ENCODE data around the gene SLFN11. TPM values are rescaled to one million over a fixed set of nuclear protein-coding genes. Genes with fewer than 3 reads are reported as not detected.
A peak's percentile ranks its signal among the peaks of the same experiment; 100 is the strongest.
"Not testable (repeated sequence)": the region's sequence is repeated elsewhere in the genome, so short reads cannot be mapped to it uniquely, and the experiment has no call there.

The SLFN11 gene
- polyA plus RNA-seq, 6 donors from 2014 or later = 5.8 to 11.0 (median 6.9) TPM

DNA sequence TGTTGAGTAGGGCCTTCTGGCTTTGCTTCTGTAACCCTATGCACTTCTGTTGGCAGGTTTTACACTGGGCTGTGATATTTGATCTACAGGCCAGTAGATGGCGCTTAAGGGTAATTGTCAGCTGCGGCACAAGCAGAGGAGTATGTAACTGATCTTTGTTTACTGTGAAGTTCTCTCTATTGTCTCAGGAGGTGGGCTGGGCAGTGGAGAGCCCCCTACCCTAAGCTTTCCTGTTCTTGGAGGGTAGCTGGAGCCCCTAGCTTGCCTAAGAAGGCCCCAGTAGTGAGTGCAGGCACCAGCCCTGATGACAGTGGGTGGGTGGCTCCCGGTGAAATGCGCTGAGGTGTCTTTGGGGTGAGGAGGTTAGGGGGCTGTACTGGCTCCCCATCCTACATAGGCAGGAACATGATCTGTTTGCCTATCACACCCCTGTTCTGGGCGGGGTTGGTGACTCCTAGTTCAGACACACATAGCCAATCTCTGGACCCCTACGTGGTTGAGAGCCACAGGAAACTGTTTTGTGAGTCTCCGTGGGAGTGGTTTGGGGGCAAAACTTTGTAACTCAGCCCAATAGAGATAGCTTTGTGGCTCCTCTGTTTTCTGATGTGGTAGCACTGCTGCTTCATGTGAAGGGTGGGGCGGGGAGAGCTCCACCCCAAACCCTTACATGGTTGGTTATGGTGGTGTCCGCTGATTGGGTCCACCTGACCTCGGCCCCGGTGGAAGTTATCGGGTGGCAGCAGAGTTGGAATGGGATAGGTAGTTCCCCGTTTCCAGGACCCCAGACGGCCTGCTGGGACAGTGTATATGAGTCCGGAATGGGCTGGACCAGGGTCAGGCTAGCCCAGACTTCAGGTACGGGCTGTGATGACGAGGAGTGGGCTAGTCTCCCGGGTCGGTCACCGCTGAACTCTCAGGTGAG, 60.4 kb downstream of the SLFN11 start:
- H3K27me3 Mint-ChIP-seq = peaks cover 0 to 21% (median 12%) of the 10 kb centered on the region in 3 donors
- H3K4me1 Mint-ChIP-seq = peaks cover 14 to 25% (median 16%) of the 10 kb centered on the region in 3 donors
- peak overlapping the region in 5 of 6 donors; percentile 23 to 86 (median 52) for H3K27ac Mint-ChIP-seq
- H3K9me3 Mint-ChIP-seq = peaks cover 0 to 24% (median 8%) of the 10 kb centered on the region in 7 donors
- peak; percentile 65 for DNase-seq
- peak overlapping the region; percentile 70 to 94 (median 88) for H3K4me3 Mint-ChIP-seq
- ATAC-seq (ENCODE audit: low read depth in 2 of 2) = peak; percentile 87 to 91
- H3K36me3 Mint-ChIP-seq = no peaks in the 10 kb centered on the region

DNA sequence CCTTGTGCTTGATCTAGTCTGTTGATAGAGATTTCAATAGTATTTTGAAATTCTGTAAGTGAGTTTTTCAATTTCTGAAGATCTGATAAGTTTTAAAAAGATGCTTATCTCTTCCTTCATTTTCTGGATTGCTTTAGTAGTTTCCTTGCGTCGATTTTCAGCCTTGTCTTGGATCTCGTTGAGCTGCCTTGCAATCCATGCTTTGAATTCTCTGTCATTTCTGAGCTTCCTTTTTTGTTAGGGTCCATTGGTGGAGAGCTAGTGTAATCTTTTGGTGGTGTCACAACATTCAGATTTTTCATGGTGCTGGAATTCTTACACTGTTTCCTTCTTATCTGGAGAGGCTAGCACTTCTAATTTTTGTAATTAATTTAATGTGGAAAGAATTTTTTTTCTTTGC, 61.1 kb downstream of the SLFN11 start:
- Mint-ChIP-seq H3K36me3 (no peaks in the 10 kb centered on the region), H3K9me3 (peaks cover 0 to 24% (median 8%) of the 10 kb centered on the region in 7 donors), H3K27ac (no peak overlapping the region), H3K4me1 (peaks cover 14 to 25% (median 16%) of the 10 kb centered on the region in 3 donors), H3K27me3 (peaks cover 0 to 27% (median 17%) of the 10 kb centered on the region in 3 donors), H3K4me3 (peak overlapping the region in 3 of 8 donors; percentile 37 to 86 (median 76))
- ATAC-seq (ENCODE audit: low read depth in 2 of 2) (no peak), DNase-seq (no peak)

DNA sequence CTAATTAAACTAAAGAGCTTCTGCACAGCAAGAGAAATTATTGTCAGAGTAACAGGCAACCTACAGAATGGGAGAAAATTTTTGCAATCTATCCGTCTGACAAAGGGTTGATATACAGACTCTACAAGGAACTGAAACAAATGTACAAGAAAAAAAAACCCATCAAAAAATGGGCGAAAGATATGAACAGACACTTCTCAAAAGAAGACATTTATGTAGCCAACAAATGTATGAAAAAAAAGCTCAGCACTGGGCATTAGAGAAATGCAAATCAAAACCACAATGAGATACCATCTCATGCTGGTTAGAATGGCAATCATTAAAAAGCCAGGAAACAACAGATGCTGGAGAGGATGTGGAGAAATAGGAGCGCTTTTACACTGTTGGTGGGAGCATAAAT, 64.1 kb downstream of the SLFN11 start:
- not testable (repeated sequence) for ATAC-seq (ENCODE audit: low read depth in 2 of 2); DNase-seq; H3K4me3 Mint-ChIP-seq; H3K36me3 Mint-ChIP-seq; H3K27ac Mint-ChIP-seq
- H3K4me1 Mint-ChIP-seq = peaks cover 14 to 18% (median 16%) of the 10 kb centered on the region in 3 donors
- H3K27me3 Mint-ChIP-seq = peaks cover 7 to 48% (median 39%) of the 10 kb centered on the region in 3 donors
- peaks cover 0 to 26% (median 8%) of the 10 kb centered on the region in 7 donors for H3K9me3 Mint-ChIP-seq

Other genes starting within 250 kb of the SLFN11 start
- gene NLE1, start 231.3 kb downstream of the SLFN11 start, polyA plus RNA-seq (ENCODE audit: low read depth in 6 of 6) = 1 to 10 TPM; 3.2 to 5.8 (median 3.6) TPM
- not detected for gene UNC45B, start 225.8 kb downstream of the SLFN11 start, polyA plus RNA-seq (ENCODE audit: low read depth in 6 of 6)
- gene SLC35G3, start 179.2 kb downstream of the SLFN11 start, polyA plus RNA-seq (ENCODE audit: low read depth in 6 of 6) = not detected
- gene SLFN5, start 130.5 kb downstream of the SLFN11 start, polyA plus RNA-seq (ENCODE audit: low read depth in 6 of 6) = 10 to 100 TPM in 1 of 6 donors, 1 to 10 TPM in 5; 2.5 to 14.0 (median 3.9) TPM
- gene SLFN12, start 58.9 kb upstream of the SLFN11 start, polyA plus RNA-seq (ENCODE audit: low read depth in 6 of 6) = 1 to 10 TPM in 5 of 6 donors, not detected in 1; 1.6 to 4.9 (median 2.4) TPM
- 1 to 10 TPM in 5 of 6 donors, under 1 TPM in 1; 0.54 to 5.6 (median 4.1) TPM for gene SLFN13, start 75.1 kb upstream of the SLFN11 start, polyA plus RNA-seq (ENCODE audit: low read depth in 6 of 6)
- under 1 TPM in 4 of 6 donors, not detected in 2; 0.09 to 0.23 (median 0.18) TPM for gene SLFN12L, start 164.1 kb upstream of the SLFN11 start, polyA plus RNA-seq (ENCODE audit: low read depth in 6 of 6)
- under 1 TPM in 2 of 6 donors, not detected in 4; 0.09 to 0.36 TPM for gene SLFN14, start 187.2 kb upstream of the SLFN11 start, polyA plus RNA-seq (ENCODE audit: low read depth in 6 of 6)
- 1 to 10 TPM; 1.6 to 2.6 (median 2.4) TPM for gene PEX12, start 204.9 kb upstream of the SLFN11 start, polyA plus RNA-seq (ENCODE audit: low read depth in 6 of 6)
- 10 to 100 TPM; 34.1 to 52.1 (median 40.8) TPM for gene AP2B1, start 213.7 kb upstream of the SLFN11 start, polyA plus RNA-seq (ENCODE audit: low read depth in 6 of 6)

Measured in naive B cell (primary cell).